GM19372 (cell line): Measurements from ENCODE around the gene CCDC171.
"Not testable (repeated sequence)": the region's sequence is repeated elsewhere in the genome, so short reads cannot be mapped to it uniquely, and the experiment has no call there.

Experiments
- ATAC-seq: cut with Tn5 transposase; IDR thresholded peaks from one replicate; pipeline ENCODE4 v1.9.1; 2021; ENCODE audit warnings: mild to moderate bottlenecking, low read depth, moderate library complexity; ENCODE audit not compliant: unreplicated experiment

Gene CCDC171

DNA sequence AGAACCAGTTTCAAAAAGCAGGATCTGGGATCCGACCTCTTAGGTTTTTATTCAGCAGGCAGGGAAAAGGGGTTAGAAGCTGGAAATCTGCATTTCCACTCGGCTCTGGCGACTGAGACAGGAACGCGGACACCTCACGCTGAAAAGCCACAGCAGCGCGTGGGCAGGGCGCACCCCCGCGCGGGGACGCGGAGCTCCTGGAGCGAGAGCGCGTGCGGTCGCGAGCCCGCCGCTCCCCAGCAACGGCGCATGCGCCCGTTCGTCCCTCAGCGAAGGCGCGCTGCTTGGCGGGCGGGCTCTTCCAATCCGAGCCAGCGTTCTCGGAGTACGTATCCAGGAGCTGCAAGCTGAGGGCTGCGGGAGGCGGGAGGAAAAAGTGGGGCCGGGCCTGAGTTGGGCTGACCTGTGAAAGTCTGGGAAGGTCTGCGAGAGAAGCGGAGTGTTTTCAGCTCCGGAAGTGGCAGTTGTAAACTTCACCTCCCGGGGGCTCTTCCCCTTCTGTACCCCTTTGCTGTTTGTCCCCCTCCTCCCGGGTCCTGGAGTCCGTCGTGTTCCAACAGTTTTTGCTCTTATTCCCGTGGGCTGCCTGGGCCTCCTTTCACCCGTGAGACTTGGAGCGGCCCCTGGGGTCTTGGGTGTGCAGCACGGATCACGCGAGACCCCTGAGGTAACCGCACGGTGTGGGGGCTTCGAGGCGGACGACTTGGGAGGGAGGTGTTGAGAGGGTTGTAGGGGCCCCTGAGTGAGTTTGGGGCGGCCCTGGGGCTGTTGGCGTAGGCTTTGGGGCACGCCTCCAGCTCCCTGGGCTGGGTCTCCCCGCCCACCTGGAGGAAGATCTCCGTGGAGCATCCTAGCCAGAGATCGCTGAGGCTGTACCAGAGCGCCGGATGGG lies at the start of gene CCDC171:
Gene CCDC171, plus strand, starts transcription at position 408 of the 892 bp plus-strand sequence. CDS start 11,046 bp downstream, outside the sequence.
- peak; percentile 71 for ATAC-seq

DNA sequence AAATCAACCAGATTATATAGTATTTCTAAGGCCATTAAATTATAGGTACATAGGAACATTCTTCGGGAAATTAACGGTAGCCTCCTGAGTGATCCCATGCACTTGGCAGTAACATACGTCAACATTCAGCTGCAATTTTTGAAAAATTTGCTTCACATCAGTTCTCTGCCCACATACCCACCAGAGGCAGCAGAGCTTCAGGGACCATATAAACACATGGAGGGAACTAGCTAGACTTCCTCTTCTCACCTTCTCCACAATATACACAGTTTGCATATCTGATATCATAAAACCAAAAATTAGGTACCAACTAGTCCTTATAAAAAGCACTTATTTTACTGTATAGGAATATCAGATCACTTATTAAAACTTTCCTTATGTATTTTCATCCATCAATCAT lies 46.9 kb upstream of the CCDC171 start:
- no peak for ATAC-seq

DNA sequence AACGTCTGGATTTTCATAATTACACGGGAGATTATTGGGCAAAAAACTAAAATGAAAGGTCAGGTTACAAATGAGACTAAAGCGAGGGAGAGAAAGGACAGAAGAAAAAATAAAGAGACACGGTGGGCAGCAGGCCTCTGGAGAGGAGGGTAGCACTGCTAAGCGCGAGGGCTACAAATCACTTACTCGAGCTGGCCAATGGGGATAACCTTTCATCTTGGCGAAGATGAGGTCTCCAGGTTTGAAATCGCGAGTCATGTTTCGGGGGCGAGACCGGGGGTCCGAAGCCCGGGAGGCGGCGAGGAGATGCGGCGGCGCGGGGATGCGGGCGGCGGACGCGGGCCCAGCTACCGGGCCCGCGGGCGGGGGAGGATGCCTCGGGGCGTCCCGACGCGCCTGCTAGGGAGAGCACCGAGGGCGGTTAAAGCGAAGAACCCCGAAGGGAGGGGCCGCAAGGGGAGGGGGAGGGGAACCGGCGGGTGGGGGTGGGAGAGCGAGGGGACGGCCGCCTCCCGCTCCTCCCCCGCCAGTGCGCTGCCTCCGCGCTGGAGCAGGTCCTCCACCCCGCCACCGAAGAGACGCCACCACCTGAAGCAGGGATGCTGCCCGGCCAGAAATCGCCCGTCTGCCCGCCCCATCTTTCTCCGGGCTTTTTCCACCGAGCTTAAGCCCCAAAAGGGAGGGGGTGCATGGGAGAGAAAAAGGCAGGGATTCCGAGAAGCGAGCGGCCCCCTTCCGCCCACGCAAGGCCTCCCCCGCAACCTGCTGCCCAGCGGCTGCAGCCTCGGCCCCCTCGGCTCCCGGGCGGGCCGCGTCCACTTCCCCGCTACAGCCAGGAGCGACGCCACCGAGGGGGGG lies 42.7 kb upstream of the CCDC171 start:
- peak; percentile 37 for ATAC-seq

DNA sequence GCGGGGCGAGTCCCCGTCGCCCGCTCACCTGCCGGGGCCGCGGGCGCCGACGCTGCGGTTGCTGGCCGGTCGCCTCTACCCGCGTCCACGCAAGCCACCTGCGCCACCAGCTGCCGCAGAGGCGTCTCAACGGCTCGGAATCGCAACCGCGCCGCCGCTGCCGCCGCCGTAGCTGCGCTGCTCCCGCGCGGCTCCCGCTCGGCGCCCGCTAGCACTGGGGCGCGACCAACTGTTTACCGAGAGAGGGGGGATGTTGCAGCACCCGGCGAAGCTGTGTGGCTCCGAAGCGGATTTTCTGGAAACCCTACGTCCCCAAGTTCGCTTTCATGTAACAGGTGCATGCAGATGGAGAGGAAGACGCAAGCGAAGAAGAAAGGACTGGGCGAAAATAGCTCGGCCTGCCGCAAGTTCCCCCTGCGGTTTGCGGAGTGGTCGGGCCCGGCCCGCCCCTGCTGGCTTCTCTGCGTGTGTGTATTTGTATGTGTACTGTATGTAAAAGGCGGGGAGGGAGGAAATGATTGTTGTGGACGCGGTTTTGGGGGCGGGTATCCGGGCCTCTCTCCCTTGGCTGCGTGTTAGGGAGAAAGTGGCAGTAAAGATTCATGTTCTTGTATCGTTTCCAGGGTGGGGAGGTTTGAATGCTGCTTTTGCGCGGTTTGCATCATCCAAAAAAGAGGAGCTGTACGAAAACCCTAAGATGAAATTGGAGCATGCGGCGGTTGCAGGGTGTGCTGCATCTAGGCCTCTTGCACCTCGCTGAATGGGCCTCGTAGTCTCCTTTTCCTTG lies 41.9 kb upstream of the CCDC171 start, which contains the start of gene PSIP1:
Gene PSIP1, minus strand, starts transcription at position 182 of the 787 bp plus-strand sequence. CDS start 782 bp downstream, outside the sequence.
- ATAC-seq, result peak; percentile 66

DNA sequence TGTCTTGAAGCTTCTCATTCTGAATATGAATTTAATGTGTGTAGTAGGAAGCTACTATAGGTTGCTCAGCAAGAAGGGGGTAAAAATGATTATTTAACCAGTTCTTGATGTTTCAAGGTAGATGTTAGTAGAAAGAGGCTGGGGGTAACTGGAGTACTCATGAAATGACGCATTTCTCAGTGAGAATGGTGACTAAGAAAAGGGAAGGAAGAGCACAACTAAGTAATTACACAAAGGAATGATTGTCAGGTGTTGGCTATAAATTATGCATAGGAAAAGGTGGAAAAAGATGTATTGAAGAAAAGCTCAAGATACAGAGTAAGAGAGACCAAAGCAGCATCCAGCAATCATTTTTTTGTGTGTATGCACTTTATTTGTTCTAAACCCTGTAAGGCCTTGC lies 40.6 kb upstream of the CCDC171 start:
- ATAC-seq, result no peak

DNA sequence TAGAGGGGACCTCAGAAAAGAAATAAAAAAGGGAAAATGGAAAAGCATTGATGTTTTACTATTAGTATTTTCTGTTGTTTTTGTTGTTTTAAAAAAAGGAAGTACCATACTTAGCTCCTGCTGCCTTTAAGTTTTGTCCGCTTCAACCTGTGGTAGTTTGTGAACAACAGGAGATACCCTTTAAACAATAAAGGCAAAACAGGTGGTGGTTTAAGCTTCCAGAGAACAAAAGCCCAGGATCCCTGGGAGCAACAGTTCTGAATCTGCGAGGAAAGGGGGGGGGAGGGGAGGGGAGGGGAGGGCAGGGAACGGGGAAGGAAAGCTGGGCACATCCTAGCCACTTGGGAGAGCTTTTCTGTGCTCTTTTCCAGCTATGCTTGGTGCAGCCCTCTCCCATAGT lies 40.0 kb upstream of the CCDC171 start:
- ATAC-seq, result no peak

DNA sequence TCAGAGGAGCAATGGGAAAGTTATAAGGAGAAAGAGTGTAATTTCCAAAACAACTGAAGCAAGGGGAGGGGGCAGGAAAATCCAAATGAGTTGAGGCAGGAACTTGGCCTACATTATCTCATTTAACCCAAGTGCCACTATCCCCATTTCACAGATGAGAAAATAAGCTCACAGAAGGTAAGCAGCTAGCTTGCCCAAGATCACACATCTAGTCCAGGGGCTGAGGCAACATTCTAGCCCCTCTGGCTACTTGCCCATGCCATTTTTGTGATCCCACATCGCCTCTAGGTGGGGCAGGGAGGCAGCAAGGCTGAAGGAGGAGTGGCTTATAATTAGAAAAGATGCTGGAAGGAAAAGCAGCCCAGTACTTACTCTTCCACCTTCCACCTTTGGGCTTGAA lies 39.5 kb upstream of the CCDC171 start:
- ATAC-seq, result no peak

DNA sequence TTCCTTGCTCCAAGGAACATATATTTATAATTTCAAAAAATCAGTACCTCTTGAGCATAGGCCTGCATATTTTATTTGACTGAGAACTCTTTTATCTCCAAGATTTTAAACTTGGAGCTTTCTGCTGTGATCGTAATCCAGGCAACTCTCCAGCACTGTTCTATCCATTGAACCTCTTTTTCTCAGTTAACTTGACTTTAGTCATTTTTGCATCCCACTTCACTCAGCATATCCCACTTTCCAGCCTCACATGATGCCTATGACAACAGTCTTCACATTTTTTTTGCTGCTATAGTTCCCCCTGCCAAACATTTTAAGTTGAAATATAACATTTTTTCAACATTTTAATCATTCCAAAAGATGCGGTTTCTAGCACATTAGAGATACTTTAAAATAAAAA lies 33.0 kb upstream of the CCDC171 start:
- ATAC-seq, result no peak

DNA sequence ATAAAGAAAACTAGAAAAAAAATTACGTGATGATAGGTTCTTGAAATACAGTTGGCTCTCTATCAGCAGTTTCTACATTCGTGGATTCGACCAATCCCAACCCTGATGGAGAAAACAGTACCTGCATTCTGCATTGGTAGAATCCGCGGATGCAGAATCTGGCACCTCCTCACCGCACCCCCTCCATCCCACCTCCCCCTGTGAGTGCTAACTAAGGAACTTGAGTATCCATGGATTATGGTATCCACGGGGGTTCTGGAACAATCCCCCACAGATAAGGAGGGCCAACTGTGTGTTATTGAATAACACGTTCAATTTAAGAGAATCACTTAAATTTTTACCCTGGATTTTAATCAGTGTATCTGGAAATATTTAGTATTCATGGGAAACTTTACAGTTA lies 31.6 kb upstream of the CCDC171 start:
- no peak for ATAC-seq

DNA sequence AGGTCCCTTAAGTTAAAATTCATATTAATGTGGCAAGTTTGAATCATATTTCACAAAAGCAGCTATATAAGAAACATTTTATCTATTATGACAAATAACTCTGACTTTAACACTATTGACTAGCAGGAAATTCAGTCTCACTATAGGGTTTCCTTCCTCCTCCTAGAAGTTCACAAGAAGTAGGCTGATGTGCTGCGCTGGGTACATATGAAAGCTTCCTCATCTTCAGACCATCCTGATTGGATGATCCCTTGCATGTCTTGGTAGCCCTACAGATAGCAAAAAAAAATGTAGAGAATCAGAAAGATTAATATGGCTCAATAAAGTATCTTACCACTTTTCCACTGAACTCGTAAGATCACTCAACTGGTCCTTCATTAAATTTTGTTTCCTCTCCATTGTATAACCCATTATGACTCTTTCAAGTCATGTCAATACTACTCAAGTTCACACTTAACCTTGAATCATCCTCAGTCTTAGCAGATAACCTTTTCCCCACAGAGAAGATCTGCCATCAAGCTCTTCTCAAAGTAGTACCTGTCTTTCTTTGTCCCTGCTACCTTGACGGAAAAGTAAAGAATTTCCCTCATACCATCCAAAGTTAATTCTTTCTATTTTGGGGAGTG lies 30.6 kb upstream of the CCDC171 start:
- ATAC-seq, result no peak

DNA sequence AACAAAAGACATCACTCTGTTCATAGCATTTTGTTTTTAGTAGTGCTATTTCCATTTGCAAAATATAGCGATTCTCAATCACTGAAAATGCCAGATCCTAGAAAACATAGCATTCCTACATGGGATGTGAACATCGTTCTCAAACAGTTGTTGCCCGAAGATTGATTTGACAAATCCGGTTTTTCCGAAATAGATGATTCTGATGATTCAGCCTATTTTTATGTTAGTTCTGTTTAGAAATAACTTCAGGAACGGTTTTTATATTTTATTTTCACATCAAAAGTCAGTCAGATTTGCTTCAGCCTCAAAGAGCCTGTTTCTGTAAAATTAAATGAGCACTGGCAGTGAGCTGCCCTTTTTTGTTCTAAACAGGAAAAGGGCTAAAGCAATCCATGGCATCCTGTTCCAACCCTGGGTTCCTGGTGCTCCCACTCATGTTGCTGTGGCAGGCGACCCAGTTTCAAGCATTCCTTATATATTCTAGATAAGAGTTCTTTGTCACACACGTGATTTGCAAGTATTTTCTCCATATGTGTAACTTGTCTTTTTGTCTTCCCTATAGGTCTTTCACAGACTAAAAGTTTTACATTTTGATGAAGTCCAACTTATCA lies 27.9 kb upstream of the CCDC171 start:
- ATAC-seq, result no peak

DNA sequence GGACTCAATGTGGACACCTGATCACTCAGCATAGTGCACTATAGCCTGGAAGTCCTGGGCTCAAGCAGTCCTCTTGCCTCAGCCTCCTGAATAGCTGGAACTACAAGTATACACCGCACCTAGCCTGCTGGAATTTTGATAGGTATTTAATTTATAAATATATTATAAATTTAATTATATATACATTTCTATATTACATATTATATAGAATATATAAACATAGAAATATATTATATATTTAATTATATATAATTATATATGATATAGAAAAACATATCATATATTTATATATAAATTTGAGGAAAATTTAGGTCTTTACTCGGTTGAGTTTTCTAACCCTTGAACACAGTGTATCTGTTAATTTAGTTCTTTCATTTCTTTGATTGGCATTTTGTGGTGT lies 26.9 kb upstream of the CCDC171 start:
- ATAC-seq, result no peak

DNA sequence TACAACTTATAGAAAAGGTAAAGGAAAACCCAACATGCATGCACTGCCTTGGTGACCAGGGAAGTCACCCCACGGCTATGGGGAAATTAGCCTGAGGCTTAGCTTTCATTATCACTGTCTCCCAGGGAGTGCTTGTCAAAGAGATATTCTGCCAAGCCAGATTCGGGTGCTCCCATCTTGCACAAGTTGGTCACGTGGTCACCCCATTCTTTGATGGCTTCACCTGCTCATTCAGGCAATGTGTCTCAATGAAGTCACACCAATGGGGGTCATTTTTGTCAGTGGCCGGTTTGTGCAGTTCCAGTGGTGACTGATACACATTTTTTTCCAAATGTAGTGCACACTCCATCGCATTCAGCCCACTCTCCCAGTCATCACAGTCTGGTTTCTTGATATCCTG lies 25.8 kb upstream of the CCDC171 start:
- not testable (repeated sequence) for ATAC-seq

DNA sequence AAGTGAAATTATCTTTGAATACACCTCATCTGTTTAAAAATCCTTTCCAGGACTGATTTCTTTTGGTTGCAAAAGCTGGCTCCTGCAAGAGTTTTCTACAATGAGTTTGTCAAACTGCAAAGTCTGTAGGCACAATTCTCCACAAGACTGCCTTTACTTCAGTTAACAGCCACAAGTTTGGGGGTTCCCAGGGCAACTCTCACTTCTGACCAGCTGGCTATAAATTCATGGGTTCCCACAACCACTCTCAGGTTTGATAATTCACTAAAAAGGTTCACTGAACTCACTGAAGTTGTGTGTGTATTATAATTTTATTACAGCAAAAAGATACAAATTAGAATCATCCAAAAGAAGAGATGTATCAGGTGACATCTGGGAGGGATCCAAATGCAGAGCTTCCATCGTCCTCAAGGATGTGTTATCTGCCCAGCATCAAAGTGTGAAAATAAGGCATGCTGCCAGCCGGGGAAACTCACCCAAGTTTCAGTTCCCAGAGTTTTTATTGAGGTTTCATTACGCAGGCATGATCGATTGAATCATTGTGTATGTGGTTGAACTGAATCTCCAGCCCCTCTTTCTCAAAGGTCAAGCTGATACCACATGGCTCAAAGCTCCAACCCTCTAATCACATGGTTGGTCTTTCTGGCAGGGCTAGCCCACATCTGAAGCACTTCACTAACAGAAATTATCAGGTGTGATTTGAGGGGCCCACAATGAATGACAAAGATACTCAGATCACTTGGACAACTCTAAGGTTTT lies 23.1 kb upstream of the CCDC171 start:
- peak; percentile 83 for ATAC-seq

DNA sequence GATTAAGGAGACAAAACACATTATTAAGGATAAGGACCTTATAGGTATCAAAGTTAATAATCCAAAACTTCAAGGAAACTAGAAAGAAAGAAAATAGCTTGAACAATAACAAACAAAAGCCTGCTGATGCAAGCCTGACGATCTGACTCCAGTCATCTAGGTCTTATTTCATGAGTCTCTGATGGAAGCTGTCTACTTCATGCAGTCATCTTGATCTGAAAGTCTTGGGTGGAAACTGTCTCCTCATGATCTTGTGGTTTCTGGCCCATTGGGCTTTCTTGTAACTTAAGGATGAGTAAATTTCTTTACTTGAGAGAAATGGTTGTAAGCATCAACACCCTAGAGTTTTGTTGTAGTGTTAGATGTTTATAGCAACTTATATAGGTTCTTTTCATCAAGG lies 21.5 kb upstream of the CCDC171 start:
- no peak for ATAC-seq

DNA sequence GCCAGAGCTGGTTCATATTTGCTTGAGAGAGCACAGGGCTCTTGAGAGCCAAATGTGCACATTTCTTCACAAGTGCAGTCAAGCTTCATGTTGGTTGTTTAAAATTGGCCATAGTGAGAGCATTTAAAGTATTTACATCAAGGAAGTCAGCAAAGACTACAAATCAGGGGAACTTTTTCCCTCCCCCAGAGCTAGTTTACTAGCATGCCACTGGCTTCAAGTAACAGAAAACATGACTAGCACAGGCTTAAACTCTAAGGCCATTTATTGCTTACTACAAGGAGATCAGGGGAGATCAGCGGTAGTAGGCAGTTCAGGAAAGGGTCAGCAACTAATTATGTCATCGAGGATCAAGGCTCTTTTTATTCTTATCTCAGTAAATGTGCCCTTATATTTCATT lies 11.0 kb upstream of the CCDC171 start:
- ATAC-seq, result no peak

DNA sequence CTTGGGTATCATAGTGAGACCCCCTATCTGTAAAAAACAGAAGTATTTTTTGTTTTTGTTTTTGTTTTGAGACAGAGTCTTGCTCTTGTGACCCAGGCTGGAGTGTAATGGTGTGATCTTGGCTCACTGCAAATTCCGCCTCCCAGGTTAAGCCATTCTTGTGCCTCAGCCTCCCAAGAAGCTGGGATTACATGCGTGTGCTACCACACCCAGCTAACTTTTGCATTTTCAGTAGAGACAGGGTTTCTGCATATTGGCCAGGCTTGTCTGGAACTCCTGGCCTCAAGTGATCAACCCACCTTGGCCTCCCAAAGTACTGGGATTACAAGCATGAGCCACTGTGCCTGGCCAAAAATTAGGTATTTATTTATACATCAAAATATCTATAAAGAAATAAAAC lies 10.2 kb upstream of the CCDC171 start:
- ATAC-seq, result no peak

DNA sequence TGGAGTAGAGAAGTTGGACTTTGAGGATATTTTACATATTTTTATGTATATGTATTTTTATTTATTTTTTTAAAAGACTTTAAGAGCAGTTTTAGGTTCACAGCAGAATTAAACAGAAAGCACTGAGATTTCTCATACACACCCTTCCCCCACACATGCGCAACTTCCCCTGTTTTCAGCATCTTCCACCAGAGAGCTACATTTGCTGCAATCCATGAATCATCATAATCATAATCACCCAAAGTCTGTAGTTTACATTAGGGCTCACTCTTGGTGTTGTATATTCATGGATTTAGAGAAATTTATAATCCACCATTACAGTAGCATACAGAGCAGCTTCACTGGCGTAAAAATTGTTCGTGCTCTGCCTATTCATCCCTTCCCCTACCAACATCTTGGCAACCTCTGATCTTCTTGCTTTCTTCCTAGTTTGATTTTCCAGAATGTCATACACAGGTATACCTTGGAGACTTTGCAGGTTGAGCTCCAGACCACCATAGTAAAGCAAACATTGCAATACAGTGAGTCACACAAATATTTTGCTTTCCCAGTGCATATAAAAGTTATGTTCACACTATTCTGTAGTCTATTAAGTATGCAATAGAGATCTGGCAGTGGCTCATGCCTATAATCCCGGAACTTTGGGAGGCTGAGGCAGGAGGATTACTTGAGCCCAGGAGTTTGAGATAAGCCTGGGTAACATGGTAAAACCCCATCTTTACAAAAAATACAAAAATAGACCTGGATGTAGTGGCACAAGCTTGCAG lies 9.6 kb upstream of the CCDC171 start:
- ATAC-seq, result no peak
